Measurements from ENCODE around the gene SLC4A1AP.

DNA sequence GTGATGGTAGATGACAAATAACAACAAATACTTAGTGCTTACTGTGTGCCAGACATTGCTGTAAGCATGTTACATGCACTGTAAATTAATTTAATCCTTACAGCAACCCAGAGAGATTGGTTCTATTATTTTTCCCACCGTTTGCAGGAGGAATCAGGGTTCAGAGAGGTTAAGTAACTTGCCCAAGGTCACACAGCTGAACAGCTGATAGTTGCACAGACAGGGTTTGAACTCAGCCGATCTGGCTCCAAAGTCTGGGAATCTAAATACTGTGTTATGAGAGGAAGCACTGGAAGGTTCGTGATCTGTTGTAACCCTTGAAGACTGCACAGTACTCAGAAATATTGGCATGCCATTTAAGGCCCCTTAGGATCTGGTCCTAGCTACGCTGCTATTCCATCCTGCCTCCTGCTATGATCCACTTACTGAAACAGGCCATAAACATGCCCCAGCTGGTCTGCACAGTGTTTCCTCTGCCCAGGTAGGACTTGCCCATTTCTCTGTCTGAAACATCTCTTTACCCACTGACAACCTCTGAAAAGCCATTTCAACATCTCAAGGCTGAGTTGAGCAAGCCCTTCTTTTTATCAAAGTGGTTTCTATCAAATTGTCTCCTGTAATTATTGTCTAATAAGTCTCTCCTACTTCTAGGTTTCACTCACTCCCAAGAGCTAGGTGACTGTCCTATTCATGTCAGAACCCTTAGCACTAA lies 67.4 kb downstream of the SLC4A1AP start:
- TF ChIP-seq, protein P1, sequence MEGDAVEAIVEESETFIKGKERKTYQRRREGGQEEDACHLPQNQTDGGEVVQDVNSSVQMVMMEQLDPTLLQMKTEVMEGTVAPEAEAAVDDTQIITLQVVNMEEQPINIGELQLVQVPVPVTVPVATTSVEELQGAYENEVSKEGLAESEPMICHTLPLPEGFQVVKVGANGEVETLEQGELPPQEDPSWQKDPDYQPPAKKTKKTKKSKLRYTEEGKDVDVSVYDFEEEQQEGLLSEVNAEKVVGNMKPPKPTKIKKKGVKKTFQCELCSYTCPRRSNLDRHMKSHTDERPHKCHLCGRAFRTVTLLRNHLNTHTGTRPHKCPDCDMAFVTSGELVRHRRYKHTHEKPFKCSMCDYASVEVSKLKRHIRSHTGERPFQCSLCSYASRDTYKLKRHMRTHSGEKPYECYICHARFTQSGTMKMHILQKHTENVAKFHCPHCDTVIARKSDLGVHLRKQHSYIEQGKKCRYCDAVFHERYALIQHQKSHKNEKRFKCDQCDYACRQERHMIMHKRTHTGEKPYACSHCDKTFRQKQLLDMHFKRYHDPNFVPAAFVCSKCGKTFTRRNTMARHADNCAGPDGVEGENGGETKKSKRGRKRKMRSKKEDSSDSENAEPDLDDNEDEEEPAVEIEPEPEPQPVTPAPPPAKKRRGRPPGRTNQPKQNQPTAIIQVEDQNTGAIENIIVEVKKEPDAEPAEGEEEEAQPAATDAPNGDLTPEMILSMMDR (IDR thresholded peaks at IDR 0.05), result no peak
- TF ChIP-seq POLR2A (IDR thresholded peaks at IDR 0.05), result no peak

All from lower leg skin (tissue), 3 donors.